ENCODE measurements around the gene DUSP2.

DUSP2 gene

DNA sequence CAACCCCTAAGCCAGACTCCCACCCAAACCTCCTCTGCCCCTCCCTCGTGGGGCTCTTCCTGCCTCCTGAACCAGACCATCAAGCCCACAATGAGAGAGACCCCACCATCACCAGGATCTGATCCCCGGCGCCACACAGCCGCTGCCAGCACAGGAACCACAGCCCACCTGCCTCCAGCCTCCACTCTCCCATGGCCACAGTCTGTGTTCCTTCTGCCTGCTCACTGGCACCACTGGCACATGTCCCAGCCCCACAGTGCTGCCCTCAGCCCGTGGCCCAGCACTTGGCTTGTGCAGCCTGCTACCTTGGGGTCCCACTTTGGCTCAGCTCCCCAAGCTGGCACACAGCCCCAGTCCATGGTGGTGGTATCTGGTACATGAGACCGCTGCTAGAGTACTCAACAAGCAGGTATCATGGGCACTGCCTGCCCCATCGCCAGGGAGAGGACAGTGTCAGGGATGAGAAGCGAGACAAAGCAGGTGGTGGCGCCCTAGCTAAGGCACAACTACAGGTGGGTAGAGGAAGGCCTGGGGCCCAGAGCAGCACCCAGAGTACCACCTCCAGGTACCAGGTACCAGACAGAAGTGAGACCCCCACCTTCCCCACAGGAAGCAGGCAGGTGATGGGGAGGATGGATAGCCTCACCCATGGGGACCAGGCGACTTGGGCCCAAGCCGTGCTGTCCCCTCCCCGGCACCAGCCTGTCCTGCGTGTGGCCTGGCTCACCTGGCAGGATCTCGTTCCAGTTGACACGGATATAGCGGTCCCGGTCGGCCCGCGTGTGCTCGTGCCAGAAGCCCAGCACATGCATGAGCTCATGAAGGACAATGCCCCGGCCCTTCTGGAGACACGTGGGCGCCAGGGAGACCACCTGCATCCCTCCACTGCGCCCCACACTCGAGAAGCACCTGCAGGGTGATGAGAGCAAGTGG is 13.2 kb downstream of the DUSP2 start:
- Histone ChIP-seq H3K4me3 (ENCODE audit: low read length) (no peak overlapping the region), H3K36me3 (ENCODE audit: control insufficient read depth, insufficient read depth, low read length) (no peaks in the 10 kb centered on the region), H3K4me1 (ENCODE audit: control insufficient read depth, insufficient read depth, low read length) (no peaks in the 10 kb centered on the region), H3K27me3 (ENCODE audit: control insufficient read depth, insufficient read depth, low read length) (no peaks in the 10 kb centered on the region), H3K9ac (ENCODE audit: low read length) (no peak overlapping the region), H3K9me3 (ENCODE audit: control insufficient read depth, low read length) (no peaks in the 10 kb centered on the region)

DNA sequence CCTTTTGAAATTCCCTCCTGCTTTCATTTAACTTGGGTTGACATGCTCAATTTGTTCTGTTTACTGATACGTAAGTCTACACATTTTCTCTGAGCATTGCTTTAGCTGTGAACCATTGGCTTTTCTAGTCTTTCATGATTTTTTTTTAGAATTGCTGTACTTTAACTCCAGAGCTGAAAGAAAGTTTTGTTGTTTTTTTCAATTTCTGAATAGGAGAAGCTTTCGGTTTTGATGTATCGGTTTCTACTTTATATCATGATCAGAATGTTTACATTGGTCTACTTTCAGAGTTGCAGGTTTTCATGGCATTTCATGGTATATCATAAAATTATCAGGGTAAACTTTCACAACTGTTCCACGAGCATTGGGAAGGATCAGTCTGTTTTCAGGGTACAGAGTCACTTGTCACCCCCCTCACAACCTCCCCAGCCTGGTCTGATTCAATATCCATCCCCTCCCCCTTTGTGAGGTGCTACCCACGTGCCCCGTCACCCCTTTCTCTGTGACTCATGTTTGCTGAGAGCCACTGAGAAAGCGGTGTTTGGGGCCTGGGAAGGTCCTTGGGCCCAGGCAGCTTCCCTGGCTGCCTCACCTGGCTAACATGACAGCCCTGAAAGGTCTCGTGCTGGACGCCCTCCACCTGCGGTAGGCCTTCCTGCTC is 14.0 kb downstream of the DUSP2 start:
- H3K9me3 ChIP-seq (ENCODE audit: control insufficient read depth, low read length) = no peaks in the 10 kb centered on the region
- no peak overlapping the region for H3K9ac ChIP-seq (ENCODE audit: low read length)
- H3K4me1 ChIP-seq (ENCODE audit: control insufficient read depth, insufficient read depth, low read length) = no peaks in the 10 kb centered on the region
- no peak overlapping the region for H3K4me3 ChIP-seq (ENCODE audit: low read length)
- no peaks in the 10 kb centered on the region for H3K27me3 ChIP-seq (ENCODE audit: control insufficient read depth, insufficient read depth, low read length)
- H3K36me3 ChIP-seq (ENCODE audit: control insufficient read depth, insufficient read depth, low read length) = no peaks in the 10 kb centered on the region

DNA sequence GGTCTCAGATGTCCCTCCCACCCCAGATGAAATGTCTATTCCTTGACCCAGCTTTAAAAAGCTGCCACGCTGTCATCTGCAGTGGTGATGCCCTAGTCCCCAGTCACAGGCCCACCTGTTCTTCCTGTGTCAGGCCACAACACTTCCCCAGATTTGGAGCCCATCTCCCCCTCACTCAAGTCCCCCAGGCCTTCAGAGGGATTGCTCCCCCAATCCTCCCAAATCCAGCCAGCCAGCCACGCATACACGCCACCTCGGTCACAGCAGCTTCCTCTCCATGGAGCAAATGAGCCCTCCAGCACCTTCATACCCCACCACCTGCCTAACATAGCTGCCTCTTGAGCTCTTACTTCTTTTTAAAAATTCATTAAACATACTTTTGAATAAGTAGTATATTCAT is 14.8 kb downstream of the DUSP2 start:
- Histone ChIP-seq H3K4me3 (ENCODE audit: low read length) (no peak overlapping the region), H3K4me1 (ENCODE audit: control insufficient read depth, insufficient read depth, low read length) (no peaks in the 10 kb centered on the region), H3K9ac (ENCODE audit: low read length) (no peak overlapping the region)

GRCh38 chr2:96129528-96130120 is 15.6 kb downstream of the DUSP2 start:
- no peaks in the 10 kb centered on the region for H3K4me1 ChIP-seq (ENCODE audit: control insufficient read depth, insufficient read depth, low read length)
- no peak overlapping the region for H3K4me3 ChIP-seq (ENCODE audit: low read length)
- H3K9me3 ChIP-seq (ENCODE audit: control insufficient read depth, low read length) = no peaks in the 10 kb centered on the region

More for the DNA sequence above, 14.8 kb downstream of the DUSP2 start:
- H3K9me3 ChIP-seq (ENCODE audit: control insufficient read depth, low read length) = no peaks in the 10 kb centered on the region
- no peaks in the 10 kb centered on the region for H3K27me3 ChIP-seq (ENCODE audit: control insufficient read depth, insufficient read depth, low read length)
- no peaks in the 10 kb centered on the region for H3K36me3 ChIP-seq (ENCODE audit: control insufficient read depth, insufficient read depth, low read length)

GRCh38 chr2:96128456-96128855 is 16.8 kb downstream of the DUSP2 start:
- H3K36me3 ChIP-seq (ENCODE audit: control insufficient read depth, insufficient read depth, low read length) = no peaks in the 10 kb centered on the region
- no peaks in the 10 kb centered on the region for H3K27me3 ChIP-seq (ENCODE audit: control insufficient read depth, insufficient read depth, low read length)
- H3K9me3 ChIP-seq (ENCODE audit: control insufficient read depth, low read length) = no peaks in the 10 kb centered on the region
- H3K4me1 ChIP-seq (ENCODE audit: control insufficient read depth, insufficient read depth, low read length) = no peaks in the 10 kb centered on the region
- H3K4me3 ChIP-seq (ENCODE audit: low read length) = no peak overlapping the region
- no peak overlapping the region for H3K9ac ChIP-seq (ENCODE audit: low read length)

More at GRCh38 chr2:96129528-96130120, 15.6 kb downstream of the DUSP2 start:
- no peaks in the 10 kb centered on the region for H3K36me3 ChIP-seq (ENCODE audit: control insufficient read depth, insufficient read depth, low read length)
- H3K9ac ChIP-seq (ENCODE audit: low read length) = no peak overlapping the region
- no peaks in the 10 kb centered on the region for H3K27me3 ChIP-seq (ENCODE audit: control insufficient read depth, insufficient read depth, low read length)

DNA sequence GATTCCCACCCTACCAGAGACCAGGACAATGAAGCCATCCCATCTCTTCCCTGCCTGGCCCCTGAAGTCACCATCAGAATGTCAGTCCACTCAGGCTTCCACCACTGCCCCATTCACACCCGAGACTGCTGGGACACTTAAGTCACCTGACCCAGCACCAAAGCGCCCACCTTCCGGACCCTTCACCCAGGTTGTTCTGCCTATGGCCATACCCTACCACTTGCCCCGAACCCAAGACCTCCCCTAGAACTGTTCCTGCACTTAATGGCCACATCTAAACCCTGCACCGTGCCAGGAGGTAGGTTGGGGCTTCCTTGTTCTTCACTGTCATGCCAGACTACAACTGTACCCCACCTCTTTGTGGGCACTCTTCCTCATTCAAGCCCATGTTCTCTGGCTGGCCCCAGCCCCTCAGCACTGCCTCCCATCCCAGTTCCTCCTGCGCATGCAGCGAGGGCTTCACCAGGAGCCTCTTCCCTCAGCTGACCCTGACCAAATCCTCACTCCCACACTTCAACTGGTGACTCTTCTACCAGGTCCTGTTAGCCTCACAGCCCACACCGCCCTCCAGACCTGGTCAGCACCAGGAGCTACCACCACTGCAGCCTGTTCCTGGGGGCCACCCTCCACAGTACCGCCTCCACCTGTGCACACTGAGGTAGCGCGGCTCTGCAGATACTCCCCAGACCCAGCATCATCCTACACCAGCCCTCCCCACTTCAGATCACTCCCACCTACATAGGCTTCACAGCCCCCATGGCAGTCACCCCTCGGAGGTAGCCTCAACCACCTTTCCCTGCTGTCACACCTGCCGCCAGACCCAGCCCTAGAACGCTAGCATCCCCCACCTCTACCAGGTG is 20.6 kb downstream of the DUSP2 start:
- no peak overlapping the region for H3K4me3 ChIP-seq (ENCODE audit: low read length)
- H3K4me1 ChIP-seq (ENCODE audit: control insufficient read depth, insufficient read depth, low read length) = no peaks in the 10 kb centered on the region
- H3K36me3 ChIP-seq (ENCODE audit: control insufficient read depth, insufficient read depth, low read length) = no peaks in the 10 kb centered on the region
- H3K9ac ChIP-seq (ENCODE audit: low read length) = no peak overlapping the region
- peaks cover 21% of the 10 kb centered on the region for H3K27me3 ChIP-seq (ENCODE audit: control insufficient read depth, insufficient read depth, low read length)
- no peaks in the 10 kb centered on the region for H3K9me3 ChIP-seq (ENCODE audit: control insufficient read depth, low read length)

DNA sequence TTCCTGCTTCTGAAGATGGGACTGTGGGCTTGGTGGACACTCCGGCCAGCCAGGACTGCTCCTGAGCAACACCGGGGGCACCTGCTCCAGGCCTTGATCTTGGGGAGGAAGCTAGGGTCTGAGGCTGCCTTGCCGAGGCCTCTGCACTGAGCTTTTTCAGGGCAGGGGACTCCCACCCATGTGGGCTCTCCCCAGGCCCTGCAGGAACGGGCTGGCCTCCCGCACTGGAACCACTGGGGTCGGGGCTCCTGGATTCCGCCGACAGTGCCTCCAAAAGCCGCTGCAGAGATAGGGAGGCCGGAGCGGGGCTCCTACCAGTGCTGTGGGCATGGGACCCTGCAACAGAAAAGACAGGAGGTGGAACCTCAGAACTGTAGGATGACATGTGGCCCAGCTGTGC is 21.3 kb downstream of the DUSP2 start:
- H3K9me3 ChIP-seq (ENCODE audit: control insufficient read depth, low read length) = no peaks in the 10 kb centered on the region
- no peaks in the 10 kb centered on the region for H3K4me1 ChIP-seq (ENCODE audit: control insufficient read depth, insufficient read depth, low read length)
- no peaks in the 10 kb centered on the region for H3K36me3 ChIP-seq (ENCODE audit: control insufficient read depth, insufficient read depth, low read length)
- no peak overlapping the region for H3K4me3 ChIP-seq (ENCODE audit: low read length)
- peaks cover 28% of the 10 kb centered on the region for H3K27me3 ChIP-seq (ENCODE audit: control insufficient read depth, insufficient read depth, low read length)
- no peak overlapping the region for H3K9ac ChIP-seq (ENCODE audit: low read length)

DNA sequence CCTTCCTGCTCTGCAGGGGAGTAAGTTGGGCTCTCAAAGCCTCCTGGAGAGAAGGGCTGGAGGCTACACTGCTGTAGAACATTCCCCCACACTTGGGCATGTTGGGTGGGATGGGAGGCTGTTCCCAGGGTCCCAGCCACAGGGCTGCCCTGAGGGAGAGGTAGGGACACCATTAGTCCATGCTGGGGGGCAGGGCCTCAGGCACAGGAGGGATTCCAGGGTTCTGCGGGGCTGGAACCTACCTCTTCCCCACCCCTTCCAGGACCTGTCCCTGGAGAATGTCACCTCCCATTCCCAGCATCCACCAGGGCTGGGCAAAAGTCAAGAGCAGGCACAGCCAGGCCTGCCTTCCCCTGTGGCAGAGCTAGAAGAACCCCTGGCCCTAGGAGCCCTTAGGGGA is 21.9 kb downstream of the DUSP2 start:
- Histone ChIP-seq H3K4me1 (ENCODE audit: control insufficient read depth, insufficient read depth, low read length) (no peaks in the 10 kb centered on the region), H3K9ac (ENCODE audit: low read length) (no peak overlapping the region), H3K27me3 (ENCODE audit: control insufficient read depth, insufficient read depth, low read length) (peaks cover 34% of the 10 kb centered on the region), H3K36me3 (ENCODE audit: control insufficient read depth, insufficient read depth, low read length) (no peaks in the 10 kb centered on the region), H3K9me3 (ENCODE audit: control insufficient read depth, low read length) (no peaks in the 10 kb centered on the region), H3K4me3 (ENCODE audit: low read length) (no peak overlapping the region)

DNA sequence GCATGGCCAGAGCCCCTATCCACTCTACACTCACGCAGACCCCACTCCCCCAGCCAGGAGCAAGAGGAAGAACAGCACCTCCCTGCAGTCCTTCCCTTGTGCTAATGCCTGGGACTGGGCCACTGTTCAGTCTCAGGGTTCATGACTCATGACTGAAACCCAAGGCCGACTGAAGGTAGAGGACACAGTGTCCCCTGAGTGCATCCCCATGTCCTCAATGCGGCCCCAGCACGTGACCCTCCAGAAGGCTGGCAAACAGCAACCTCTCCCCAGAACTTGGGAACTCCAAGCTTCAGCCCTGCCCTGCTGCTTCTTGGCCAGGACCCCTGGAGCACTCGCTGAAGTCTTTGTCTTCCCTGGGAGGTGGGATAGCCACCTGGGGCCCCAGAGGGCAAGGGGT is 22.8 kb downstream of the DUSP2 start:
- Histone ChIP-seq H3K4me1 (ENCODE audit: control insufficient read depth, insufficient read depth, low read length) (peaks cover 8% of the 10 kb centered on the region), H3K4me3 (ENCODE audit: low read length) (no peak overlapping the region), H3K9me3 (ENCODE audit: control insufficient read depth, low read length) (no peaks in the 10 kb centered on the region), H3K9ac (ENCODE audit: low read length) (no peak overlapping the region), H3K27me3 (ENCODE audit: control insufficient read depth, insufficient read depth, low read length) (peaks cover 43% of the 10 kb centered on the region), H3K36me3 (ENCODE audit: control insufficient read depth, insufficient read depth, low read length) (no peaks in the 10 kb centered on the region)

GRCh38 chr2:96121414-96121813 is 23.8 kb downstream of the DUSP2 start:
- H3K27me3 ChIP-seq (ENCODE audit: control insufficient read depth, insufficient read depth, low read length) = peaks cover 47% of the 10 kb centered on the region
- H3K36me3 ChIP-seq (ENCODE audit: control insufficient read depth, insufficient read depth, low read length) = no peaks in the 10 kb centered on the region
- no peak overlapping the region for H3K9ac ChIP-seq (ENCODE audit: low read length)
- H3K9me3 ChIP-seq (ENCODE audit: control insufficient read depth, low read length) = no peaks in the 10 kb centered on the region
- peaks cover 13% of the 10 kb centered on the region for H3K4me1 ChIP-seq (ENCODE audit: control insufficient read depth, insufficient read depth, low read length)
- H3K4me3 ChIP-seq (ENCODE audit: low read length) = no peak overlapping the region

- Histone ChIP-seq H3K36me3 (ENCODE audit: control insufficient read depth, insufficient read depth, low read length) (no peaks in the 10 kb centered on the region), H3K27me3 (ENCODE audit: control insufficient read depth, insufficient read depth, low read length) (peaks cover 50% of the 10 kb centered on the region), H3K9me3 (ENCODE audit: control insufficient read depth, low read length) (no peaks in the 10 kb centered on the region), H3K4me3 (ENCODE audit: low read length) (no peak overlapping the region), H3K9ac (ENCODE audit: low read length) (no peak overlapping the region), H3K4me1 (ENCODE audit: control insufficient read depth, insufficient read depth, low read length) (peaks cover 16% of the 10 kb centered on the region)
Measured at GRCh38 chr2:96120991-96121390, 24.2 kb downstream of the DUSP2 start.
